K562 (cell line): Measurements from ENCODE around the gene MYO18B. TPM values are rescaled to one million over a fixed set of nuclear protein-coding genes. Genes with fewer than 3 reads are reported as not detected.

ENCODE experiments used
- FOXA1 ChIP-seq: fragments of 450-650 bp; IDR thresholded peaks from 2 replicates; pipeline ENCODE4 v1.6.1; 2016; ENCODE audit warnings: mild to moderate bottlenecking, borderline replicate concordance
- MTA3 ChIP-seq: fragments of 450-650 bp; formaldehyde crosslinking; IDR thresholded peaks from 2 replicates; pipeline ENCODE4 v1.6.1; 2017; ENCODE audit warnings: mild to moderate bottlenecking, borderline replicate concordance
- RCOR1 ChIP-seq, 2 experiments: IDR thresholded peaks; 2 replicates each; pipeline ENCODE4 v1.6.1; 2012; ENCODE audit warnings: low read depth in 2 of 2, low read length in 2 of 2, borderline replicate concordance in 1 of 2, improper control_type of control experiment in 1 of 2
- ZNF175 ChIP-seq: fragments of 200-800 bp; sonication (Bioruptor generic); IDR thresholded peaks from 2 replicates; pipeline ENCODE4 v1.6.1; 2016; ENCODE audit warnings: low read depth, mild to moderate bottlenecking, missing genetic modification characterization, missing compliant biosample characterization
- ZNF384 ChIP-seq: IDR thresholded peaks from 2 replicates; pipeline ENCODE4 v1.6.1; 2012; ENCODE audit warnings: low read depth, low read length, improper control_type of control experiment
- polyA plus RNA-seq, 8 experiments: library from polyadenylated mRNA; depleted of rRNA in 4 of 8; stranded (reverse) in 5 of 8; unstranded in 3 of 8; fragments of >200 nt; fragmentation: Nextera tagmentation in 2 of 8; fragmentation: Illumina TruSeq in 1 of 8; extraction: Ambion mirVana in 2 of 8; extraction: Trizol in 1 of 8; gene quantifications; 2 replicates each; pipeline versions ENCODE4 v1.2.1 to v1.2.3, GENCODE V29; 2011 to 2014; ENCODE audit warnings: inconsistent platforms in 1 of 8, missing spikeins in 1 of 8
- total RNA-seq, 7 experiments: library from RNA; depleted of rRNA in 6 of 7; stranded (reverse); fragments of >200 nt in 6 of 7; fragmentation: Illumina TruSeq in 2 of 7; extraction: Trizol in 2 of 7; gene quantifications; 2 replicates each; pipeline versions ENCODE4 v1.2.1 to v1.2.3, GENCODE V29; 2011 to 2021; ENCODE audit warnings: low replicate concordance in 1 of 7
- TF ChIP-seq, protein P1 (sequence below): fragments of 450-650 bp; IDR thresholded peaks from 2 replicates; pipeline ENCODE4 v1.6.1; 2016; ENCODE audit warnings: mild to moderate bottlenecking
- TF ChIP-seq, protein P2 (sequence below), 2 experiments: fragments of 450-650 bp; conservative IDR thresholded peaks; 2 replicates each; pipeline ENCODE4 v1.6.1; 2017; ENCODE audit warnings: mild to moderate bottlenecking in 2 of 2, moderate library complexity in 2 of 2

MYO18B gene
- total and polyA plus RNA-seq, 9 of the 15 experiments (the other 6 are each of a cell fraction or from before 2014, with no cell fraction given): 0.06 to 7.0 (median 4.3) TPM

DNA sequence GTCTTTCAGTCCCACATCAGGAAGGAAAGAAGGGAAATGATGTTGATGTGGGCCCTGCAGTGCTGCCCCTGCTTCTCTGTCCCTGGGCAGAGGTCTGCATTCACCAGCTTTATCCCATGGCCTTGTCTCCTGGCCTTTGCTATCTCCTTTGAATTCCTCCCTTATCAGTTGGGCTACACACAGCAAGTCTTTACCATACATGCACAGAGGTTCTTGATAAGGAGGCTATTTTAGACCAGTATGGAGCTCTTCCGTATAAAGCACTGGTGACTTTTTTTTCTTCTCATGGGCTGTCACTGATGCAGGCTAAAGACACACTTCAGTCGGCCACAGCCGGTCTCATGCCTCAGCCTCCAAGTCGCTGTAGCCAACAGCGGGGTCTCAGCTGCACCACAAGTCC is 20.2 kb downstream of the MYO18B start (continued):
- TF ChIP-seq, protein P1, sequence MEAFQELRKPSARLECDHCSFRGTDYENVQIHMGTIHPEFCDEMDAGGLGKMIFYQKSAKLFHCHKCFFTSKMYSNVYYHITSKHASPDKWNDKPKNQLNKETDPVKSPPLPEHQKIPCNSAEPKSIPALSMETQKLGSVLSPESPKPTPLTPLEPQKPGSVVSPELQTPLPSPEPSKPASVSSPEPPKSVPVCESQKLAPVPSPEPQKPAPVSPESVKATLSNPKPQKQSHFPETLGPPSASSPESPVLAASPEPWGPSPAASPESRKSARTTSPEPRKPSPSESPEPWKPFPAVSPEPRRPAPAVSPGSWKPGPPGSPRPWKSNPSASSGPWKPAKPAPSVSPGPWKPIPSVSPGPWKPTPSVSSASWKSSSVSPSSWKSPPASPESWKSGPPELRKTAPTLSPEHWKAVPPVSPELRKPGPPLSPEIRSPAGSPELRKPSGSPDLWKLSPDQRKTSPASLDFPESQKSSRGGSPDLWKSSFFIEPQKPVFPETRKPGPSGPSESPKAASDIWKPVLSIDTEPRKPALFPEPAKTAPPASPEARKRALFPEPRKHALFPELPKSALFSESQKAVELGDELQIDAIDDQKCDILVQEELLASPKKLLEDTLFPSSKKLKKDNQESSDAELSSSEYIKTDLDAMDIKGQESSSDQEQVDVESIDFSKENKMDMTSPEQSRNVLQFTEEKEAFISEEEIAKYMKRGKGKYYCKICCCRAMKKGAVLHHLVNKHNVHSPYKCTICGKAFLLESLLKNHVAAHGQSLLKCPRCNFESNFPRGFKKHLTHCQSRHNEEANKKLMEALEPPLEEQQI: peak; percentile 68; the same call in 1 of the 2 replicates
- TF ChIP-seq, protein P2, sequence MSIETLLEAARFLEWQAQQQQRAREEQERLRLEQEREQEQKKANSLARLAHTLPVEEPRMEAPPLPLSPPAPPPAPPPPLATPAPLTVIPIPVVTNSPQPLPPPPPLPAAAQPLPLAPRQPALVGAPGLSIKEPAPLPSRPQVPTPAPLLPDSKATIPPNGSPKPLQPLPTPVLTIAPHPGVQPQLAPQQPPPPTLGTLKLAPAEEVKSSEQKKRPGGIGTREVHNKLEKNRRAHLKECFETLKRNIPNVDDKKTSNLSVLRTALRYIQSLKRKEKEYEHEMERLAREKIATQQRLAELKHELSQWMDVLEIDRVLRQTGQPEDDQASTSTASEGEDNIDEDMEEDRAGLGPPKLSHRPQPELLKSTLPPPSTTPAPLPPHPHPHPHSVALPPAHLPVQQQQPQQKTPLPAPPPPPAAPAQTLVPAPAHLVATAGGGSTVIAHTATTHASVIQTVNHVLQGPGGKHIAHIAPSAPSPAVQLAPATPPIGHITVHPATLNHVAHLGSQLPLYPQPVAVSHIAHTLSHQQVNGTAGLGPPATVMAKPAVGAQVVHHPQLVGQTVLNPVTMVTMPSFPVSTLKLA (conservative IDR thresholded peaks at IDR 0.05): 0 out of 4 replicates have a peak, but pooled peaks of 1 of the 2 experiments have one; percentile 30
- TF ChIP-seq ZNF384: peak; percentile 70; the same call in 1 of the 2 replicates
- TF ChIP-seq MTA3: peak; percentile 54; the same call in 1 of the 2 replicates
- TF ChIP-seq FOXA1: no peak
- TF ChIP-seq ZNF175 (CRISPR knock-in tag): peak; percentile 31; the same call in 1 of the 2 replicates
- TF ChIP-seq RCOR1 (IDR thresholded peaks at IDR 0.05; ENCODE audit: borderline replicate concordance in 1 of 2, low read depth in 2 of 2, low read length in 2 of 2): peak in 1 of 2 experiments; percentile 94; a peak in 3 of 4 replicates
